ENCODE results near the gene RAB4B.
"Not testable (repeated sequence)": the region's sequence is repeated elsewhere in the genome, so short reads cannot be mapped to it uniquely, and the experiment has no call there.

The RAB4B gene

GRCh38 chr19:40763526-40763925 is 14.5 kb upstream of the RAB4B start:
- TF ChIP-seq ZNF384 (IDR thresholded peaks at IDR 0.05) (no peak), SUZ12 (IDR thresholded peaks at IDR 0.05) (no peak), FOXK2 (IDR thresholded peaks at IDR 0.05) (no peak), NFRKB (IDR thresholded peaks at IDR 0.05) (no peak), CTBP1 (IDR thresholded peaks at IDR 0.05; ENCODE audit: borderline replicate concordance) (no peak), TARDBP (IDR thresholded peaks at IDR 0.05) (no peak)
- CTCF ChIA-PET: no interaction called here
- POLR2A ChIA-PET: no interaction called here
- no peak for DNase-seq (ENCODE audit: extremely low spot score)

- ChIA-PET POLR2A (no interaction called here), CTCF (no interaction called here)
- TF ChIP-seq FOXK2 (IDR thresholded peaks at IDR 0.05) (no peak), FOXA1 (IDR thresholded peaks at IDR 0.05) (no peak), LEF1 (IDR thresholded peaks at IDR 0.05; ENCODE audit: borderline replicate concordance) (no peak), NFRKB (IDR thresholded peaks at IDR 0.05) (no peak), PKNOX1 (IDR thresholded peaks at IDR 0.05) (no peak), ZNF384 (IDR thresholded peaks at IDR 0.05) (no peak), TARDBP (IDR thresholded peaks at IDR 0.05) (no peak), HDGF (IDR thresholded peaks at IDR 0.05; ENCODE audit: borderline replicate concordance) (no peak), SP1 (IDR thresholded peaks at IDR 0.05) (no peak), SUZ12 (IDR thresholded peaks at IDR 0.05) (no peak), ARNT (IDR thresholded peaks at IDR 0.05) (no peak), L3MBTL2 (conservative IDR thresholded peaks at IDR 0.05) (no peak), FOXM1 (IDR thresholded peaks at IDR 0.05; ENCODE audit: borderline replicate concordance) (no peak), BHLHE40 (IDR thresholded peaks at IDR 0.05; ENCODE audit: borderline replicate concordance) (no peak), CTBP1 (IDR thresholded peaks at IDR 0.05; ENCODE audit: borderline replicate concordance) (no peak), ELF4 (IDR thresholded peaks at IDR 0.05) (no peak)
- DNase-seq (ENCODE audit: extremely low spot score): no peak
These were observed 14.1 kb upstream of the RAB4B start for GRCh38 chr19:40763963-40764362.

GRCh38 chr19:40766385-40766784 is 11.7 kb upstream of the RAB4B start:
- DNase-seq (ENCODE audit: extremely low spot score); CTCF ChIA-PET; POLR2A ChIA-PET: not testable (repeated sequence)
- 0 out of 2 replicates have a peak, but pooled peaks have one; percentile 20 for TF ChIP-seq ZNF384 (IDR thresholded peaks at IDR 0.05)

- ChIA-PET POLR2A (no interaction called here), CTCF (no interaction called here)
- TF ChIP-seq SP1 (IDR thresholded peaks at IDR 0.05): no peak
- TF ChIP-seq PKNOX1 (IDR thresholded peaks at IDR 0.05): no peak
- no peak for TF ChIP-seq BHLHE40 (IDR thresholded peaks at IDR 0.05; ENCODE audit: borderline replicate concordance)
- TF ChIP-seq NFRKB (IDR thresholded peaks at IDR 0.05): no peak
- TF ChIP-seq FOXA1 (IDR thresholded peaks at IDR 0.05): no peak
- TF ChIP-seq LEF1 (IDR thresholded peaks at IDR 0.05; ENCODE audit: borderline replicate concordance): no peak
- no peak for TF ChIP-seq CTBP1 (IDR thresholded peaks at IDR 0.05; ENCODE audit: borderline replicate concordance)
- TF ChIP-seq ARNT (IDR thresholded peaks at IDR 0.05): no peak
- no peak for TF ChIP-seq ZNF384 (IDR thresholded peaks at IDR 0.05)
- no peak for TF ChIP-seq HDGF (IDR thresholded peaks at IDR 0.05; ENCODE audit: borderline replicate concordance)
- TF ChIP-seq FOXM1 (IDR thresholded peaks at IDR 0.05; ENCODE audit: borderline replicate concordance): no peak
- no peak for TF ChIP-seq SUZ12 (IDR thresholded peaks at IDR 0.05)
- no peak for DNase-seq (ENCODE audit: extremely low spot score)
These were observed 9.2 kb upstream of the RAB4B start for GRCh38 chr19:40768869-40769268.

GRCh38 chr19:40771101-40771862 is 6.8 kb upstream of the RAB4B start:
- DNase-seq (ENCODE audit: extremely low spot score); CTCF ChIA-PET: not testable (repeated sequence)
- peak; percentile 78 for TF ChIP-seq PKNOX1 (IDR thresholded peaks at IDR 0.05)
- POLR2A ChIA-PET: interaction anchor here (0.8 kb wide), 2 partner anchors 15 to 21 kb away, joined by 4 to 5 read pairs; partner anchors contain the start of gene ACTMAP

- no peak for DNase-seq (ENCODE audit: extremely low spot score)
- no peak for TF ChIP-seq TARDBP (IDR thresholded peaks at IDR 0.05)
- TF ChIP-seq CTBP1 (IDR thresholded peaks at IDR 0.05; ENCODE audit: borderline replicate concordance): no peak
- TF ChIP-seq L3MBTL2 (conservative IDR thresholded peaks at IDR 0.05): no peak
- TF ChIP-seq FOXK2 (IDR thresholded peaks at IDR 0.05): no peak
- TF ChIP-seq LEF1 (IDR thresholded peaks at IDR 0.05; ENCODE audit: borderline replicate concordance): no peak
- TF ChIP-seq BHLHE40 (IDR thresholded peaks at IDR 0.05; ENCODE audit: borderline replicate concordance): no peak
- no peak for TF ChIP-seq ELF4 (IDR thresholded peaks at IDR 0.05)
- no peak for TF ChIP-seq PKNOX1 (IDR thresholded peaks at IDR 0.05)
- no peak for TF ChIP-seq FOXM1 (IDR thresholded peaks at IDR 0.05; ENCODE audit: borderline replicate concordance)
- no peak for TF ChIP-seq SP1 (IDR thresholded peaks at IDR 0.05)
- TF ChIP-seq NFRKB (IDR thresholded peaks at IDR 0.05): no peak
- TF ChIP-seq FOXA1 (IDR thresholded peaks at IDR 0.05): no peak
- no peak for TF ChIP-seq ARNT (IDR thresholded peaks at IDR 0.05)
- TF ChIP-seq SUZ12 (IDR thresholded peaks at IDR 0.05): no peak
- TF ChIP-seq HDGF (IDR thresholded peaks at IDR 0.05; ENCODE audit: borderline replicate concordance): no peak
- no peak for TF ChIP-seq ZNF384 (IDR thresholded peaks at IDR 0.05)
- ChIA-PET POLR2A (no interaction called here), CTCF (no interaction called here)
These were observed 3.0 kb upstream of the RAB4B start, which contains the start of gene MIA for GRCh38 chr19:40774916-40775631. Gene MIA, plus strand, starts transcription at chr19:40775521. Its CDS starts 22 bp downstream, at chr19:40775543.

All from HEK293T (cell line).